Measurements from ENCODE around the gene GSTM4.

GSTM4 gene

GRCh38 chr1:109641861-109642260 is 14.0 kb upstream of the GSTM4 start:
- H3K79me2 ChIP-seq, result no peaks in the 10 kb centered on the region
- H3K9me3 ChIP-seq (ENCODE audit: control insufficient read depth, low read length), result no peaks in the 10 kb centered on the region
- H3K4me2 ChIP-seq (ENCODE audit: low read length), result no peak overlapping the region
- H3K4me3 ChIP-seq (ENCODE audit: low read depth, low read length), result no peak overlapping the region
- no peaks in the 10 kb centered on the region for H3K36me3 ChIP-seq (ENCODE audit: control insufficient read depth, insufficient read depth, low read length)
- H3K27me3 ChIP-seq (ENCODE audit: control insufficient read depth, insufficient read depth, low read length), result no peaks in the 10 kb centered on the region
- H3K9ac ChIP-seq, result no peak overlapping the region
- H3K4me1 ChIP-seq, result no peaks in the 10 kb centered on the region
- no peak overlapping the region for H3K27ac ChIP-seq
- TF ChIP-seq CTCF (IDR thresholded peaks at IDR 0.05), result no peak
- no peak overlapping the region for H2AFZ ChIP-seq

GRCh38 chr1:109642626-109643025 is 13.3 kb upstream of the GSTM4 start:
- Histone ChIP-seq H3K4me2 (ENCODE audit: low read length) (no peak overlapping the region), H3K9me3 (ENCODE audit: control insufficient read depth, low read length) (no peaks in the 10 kb centered on the region), H2AFZ (no peak overlapping the region), H3K27me3 (ENCODE audit: control insufficient read depth, insufficient read depth, low read length) (no peaks in the 10 kb centered on the region), H3K4me1 (no peaks in the 10 kb centered on the region), H3K36me3 (ENCODE audit: control insufficient read depth, insufficient read depth, low read length) (no peaks in the 10 kb centered on the region), H3K79me2 (no peaks in the 10 kb centered on the region), H3K4me3 (ENCODE audit: low read depth, low read length) (no peak overlapping the region), H3K9ac (no peak overlapping the region), H3K27ac (no peak overlapping the region)
- no peak for TF ChIP-seq CTCF (IDR thresholded peaks at IDR 0.05)

GRCh38 chr1:109643385-109644230 is 12.3 kb upstream of the GSTM4 start:
- Histone ChIP-seq H2AFZ (peak overlapping the region; percentile 69), H3K4me3 (ENCODE audit: low read depth, low read length) (no peak overlapping the region), H3K4me2 (ENCODE audit: low read length) (no peak overlapping the region), H3K27me3 (ENCODE audit: control insufficient read depth, insufficient read depth, low read length) (no peaks in the 10 kb centered on the region), H3K36me3 (ENCODE audit: control insufficient read depth, insufficient read depth, low read length) (no peaks in the 10 kb centered on the region), H3K27ac (no peak overlapping the region), H3K79me2 (no peaks in the 10 kb centered on the region), H3K9ac (no peak overlapping the region), H3K9me3 (ENCODE audit: control insufficient read depth, low read length) (no peaks in the 10 kb centered on the region), H3K4me1 (no peaks in the 10 kb centered on the region)
- TF ChIP-seq CTCF (IDR thresholded peaks at IDR 0.05), result peak; percentile 61

GRCh38 chr1:109644670-109645069 is 11.2 kb upstream of the GSTM4 start:
- H3K79me2 ChIP-seq, result no peaks in the 10 kb centered on the region
- peak overlapping the region; percentile 6 for H3K27ac ChIP-seq
- TF ChIP-seq CTCF (IDR thresholded peaks at IDR 0.05), result no peak
- H3K9me3 ChIP-seq (ENCODE audit: control insufficient read depth, low read length), result no peaks in the 10 kb centered on the region
- H3K4me1 ChIP-seq, result no peaks in the 10 kb centered on the region
- no peak overlapping the region for H3K9ac ChIP-seq
- no peak overlapping the region for H2AFZ ChIP-seq
- no peaks in the 10 kb centered on the region for H3K36me3 ChIP-seq (ENCODE audit: control insufficient read depth, insufficient read depth, low read length)
- H3K4me2 ChIP-seq (ENCODE audit: low read length), result peak overlapping the region; percentile 53
- H3K4me3 ChIP-seq (ENCODE audit: low read depth, low read length), result no peak overlapping the region
- no peaks in the 10 kb centered on the region for H3K27me3 ChIP-seq (ENCODE audit: control insufficient read depth, insufficient read depth, low read length)

- no peaks in the 10 kb centered on the region for H3K9me3 ChIP-seq (ENCODE audit: control insufficient read depth, low read length)
- no peak overlapping the region for H3K9ac ChIP-seq
- no peak overlapping the region for H3K4me3 ChIP-seq (ENCODE audit: low read depth, low read length)
Measured at GRCh38 chr1:109649491-109649914, 6.4 kb upstream of the GSTM4 start.

More at GRCh38 chr1:109649491-109649914, 6.4 kb upstream of the GSTM4 start:
- no peaks in the 10 kb centered on the region for H3K4me1 ChIP-seq
- H3K36me3 ChIP-seq (ENCODE audit: control insufficient read depth, insufficient read depth, low read length), result no peaks in the 10 kb centered on the region
- H3K27me3 ChIP-seq (ENCODE audit: control insufficient read depth, insufficient read depth, low read length), result no peaks in the 10 kb centered on the region
- peak overlapping the region; percentile 6 for H2AFZ ChIP-seq
- no peak overlapping the region for H3K4me2 ChIP-seq (ENCODE audit: low read length)
- TF ChIP-seq CTCF (IDR thresholded peaks at IDR 0.05), result peak; percentile 31
- no peak overlapping the region for H3K27ac ChIP-seq
- no peaks in the 10 kb centered on the region for H3K79me2 ChIP-seq
